Measurements from ENCODE around the gene FBXW11. TPM values are rescaled to one million over a fixed set of nuclear protein-coding genes. Genes with fewer than 3 reads are reported as not detected.
"Not testable (repeated sequence)": the region's sequence is repeated elsewhere in the genome, so short reads cannot be mapped to it uniquely, and the experiment has no call there.

FBXW11 gene
- polyA plus RNA-seq, 1 donor from 2014 or later, result 103 TPM

DNA sequence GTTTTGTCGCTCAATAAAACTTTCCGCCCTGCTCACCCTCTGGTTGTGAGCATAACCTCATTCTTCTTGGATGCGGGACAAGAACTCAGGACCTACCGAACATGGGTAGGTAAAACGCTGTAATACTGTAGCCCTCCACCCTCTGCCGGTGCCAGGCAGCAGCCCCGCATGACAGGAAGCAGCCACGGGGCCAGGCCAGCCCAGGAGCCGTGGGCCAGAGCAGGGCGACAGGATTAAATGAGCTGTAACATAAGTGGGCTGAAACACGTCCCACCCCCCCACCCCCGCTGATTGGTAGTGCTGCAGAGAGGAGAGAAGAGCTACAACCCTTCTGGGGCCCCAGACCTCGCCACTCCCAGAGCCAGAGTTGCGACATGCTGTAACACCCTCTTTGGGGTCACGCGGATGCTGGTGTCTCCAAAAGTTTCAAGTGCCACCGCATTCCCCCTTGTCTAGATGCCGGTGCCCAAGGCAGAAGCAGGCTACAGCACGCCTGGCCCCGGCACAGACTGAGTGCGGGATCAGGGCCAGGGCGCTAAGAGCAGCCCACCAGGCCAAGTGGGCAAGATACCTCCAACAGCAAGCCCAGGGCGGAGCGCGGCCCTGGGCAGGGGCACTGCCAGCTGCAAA is 81.8 kb downstream of the FBXW11 start:
- Histone ChIP-seq H2AFZ (ENCODE audit: low read depth, low read length) (no peak overlapping the region), H3K79me2 (replicated peaks; ENCODE audit: insufficient read depth, low read length) (peaks cover 24% of the 10 kb centered on the region), H3K9ac (ENCODE audit: low read length) (no peak overlapping the region), H4K20me1 (ENCODE audit: insufficient read depth) (no peaks in the 10 kb centered on the region), H3K4me2 (ENCODE audit: low read length) (no peak overlapping the region), H3K9me3 (ENCODE audit: low read length) (no peaks in the 10 kb centered on the region), H3K4me3 (ENCODE audit: low read length) (no peak overlapping the region), H3K36me3 (ENCODE audit: insufficient read depth, low read length) (no peaks in the 10 kb centered on the region), H3K9me2 (ENCODE audit: insufficient read depth, low read length) (no peaks in the 10 kb centered on the region), H3F3A (ENCODE audit: insufficient read depth, low read length, poor library complexity, severe bottlenecking) (no peaks in the 10 kb centered on the region), H3K27ac (ENCODE audit: low read length) (no peak overlapping the region), H3K27me3 (ENCODE audit: insufficient read depth, low read depth, low read length) (no peaks in the 10 kb centered on the region)
- TF ChIP-seq RAD21 (conservative IDR thresholded peaks at IDR 0.05) (no peak), MXI1 (conservative IDR thresholded peaks at IDR 0.05; ENCODE audit: poor library complexity, severe bottlenecking) (no peak), TAF1 (IDR thresholded peaks at IDR 0.05; ENCODE audit: low read depth) (no peak), EZH2 (IDR thresholded peaks at IDR 0.05; ENCODE audit: borderline replicate concordance, insufficient read depth, low read length, poor library complexity, severe bottlenecking) (no peak), SMC3 (conservative IDR thresholded peaks at IDR 0.05; ENCODE audit: poor library complexity) (no peak), POLR2AphosphoS5 (IDR thresholded peaks at IDR 0.05) (no peak), EP300 (conservative IDR thresholded peaks at IDR 0.05; ENCODE audit: poor library complexity, severe bottlenecking) (no peak)
- TF ChIP-seq, protein P1, sequence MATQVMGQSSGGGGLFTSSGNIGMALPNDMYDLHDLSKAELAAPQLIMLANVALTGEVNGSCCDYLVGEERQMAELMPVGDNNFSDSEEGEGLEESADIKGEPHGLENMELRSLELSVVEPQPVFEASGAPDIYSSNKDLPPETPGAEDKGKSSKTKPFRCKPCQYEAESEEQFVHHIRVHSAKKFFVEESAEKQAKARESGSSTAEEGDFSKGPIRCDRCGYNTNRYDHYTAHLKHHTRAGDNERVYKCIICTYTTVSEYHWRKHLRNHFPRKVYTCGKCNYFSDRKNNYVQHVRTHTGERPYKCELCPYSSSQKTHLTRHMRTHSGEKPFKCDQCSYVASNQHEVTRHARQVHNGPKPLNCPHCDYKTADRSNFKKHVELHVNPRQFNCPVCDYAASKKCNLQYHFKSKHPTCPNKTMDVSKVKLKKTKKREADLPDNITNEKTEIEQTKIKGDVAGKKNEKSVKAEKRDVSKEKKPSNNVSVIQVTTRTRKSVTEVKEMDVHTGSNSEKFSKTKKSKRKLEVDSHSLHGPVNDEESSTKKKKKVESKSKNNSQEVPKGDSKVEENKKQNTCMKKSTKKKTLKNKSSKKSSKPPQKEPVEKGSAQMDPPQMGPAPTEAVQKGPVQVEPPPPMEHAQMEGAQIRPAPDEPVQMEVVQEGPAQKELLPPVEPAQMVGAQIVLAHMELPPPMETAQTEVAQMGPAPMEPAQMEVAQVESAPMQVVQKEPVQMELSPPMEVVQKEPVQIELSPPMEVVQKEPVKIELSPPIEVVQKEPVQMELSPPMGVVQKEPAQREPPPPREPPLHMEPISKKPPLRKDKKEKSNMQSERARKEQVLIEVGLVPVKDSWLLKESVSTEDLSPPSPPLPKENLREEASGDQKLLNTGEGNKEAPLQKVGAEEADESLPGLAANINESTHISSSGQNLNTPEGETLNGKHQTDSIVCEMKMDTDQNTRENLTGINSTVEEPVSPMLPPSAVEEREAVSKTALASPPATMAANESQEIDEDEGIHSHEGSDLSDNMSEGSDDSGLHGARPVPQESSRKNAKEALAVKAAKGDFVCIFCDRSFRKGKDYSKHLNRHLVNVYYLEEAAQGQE (IDR thresholded peaks at IDR 0.05; ENCODE audit: borderline replicate concordance), result no peak
- TF ChIP-seq, protein P2, sequence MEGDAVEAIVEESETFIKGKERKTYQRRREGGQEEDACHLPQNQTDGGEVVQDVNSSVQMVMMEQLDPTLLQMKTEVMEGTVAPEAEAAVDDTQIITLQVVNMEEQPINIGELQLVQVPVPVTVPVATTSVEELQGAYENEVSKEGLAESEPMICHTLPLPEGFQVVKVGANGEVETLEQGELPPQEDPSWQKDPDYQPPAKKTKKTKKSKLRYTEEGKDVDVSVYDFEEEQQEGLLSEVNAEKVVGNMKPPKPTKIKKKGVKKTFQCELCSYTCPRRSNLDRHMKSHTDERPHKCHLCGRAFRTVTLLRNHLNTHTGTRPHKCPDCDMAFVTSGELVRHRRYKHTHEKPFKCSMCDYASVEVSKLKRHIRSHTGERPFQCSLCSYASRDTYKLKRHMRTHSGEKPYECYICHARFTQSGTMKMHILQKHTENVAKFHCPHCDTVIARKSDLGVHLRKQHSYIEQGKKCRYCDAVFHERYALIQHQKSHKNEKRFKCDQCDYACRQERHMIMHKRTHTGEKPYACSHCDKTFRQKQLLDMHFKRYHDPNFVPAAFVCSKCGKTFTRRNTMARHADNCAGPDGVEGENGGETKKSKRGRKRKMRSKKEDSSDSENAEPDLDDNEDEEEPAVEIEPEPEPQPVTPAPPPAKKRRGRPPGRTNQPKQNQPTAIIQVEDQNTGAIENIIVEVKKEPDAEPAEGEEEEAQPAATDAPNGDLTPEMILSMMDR (IDR thresholded peaks at IDR 0.05; ENCODE audit: poor library complexity, severe bottlenecking), result no peak

- TF ChIP-seq, protein P1 (IDR thresholded peaks at IDR 0.05; ENCODE audit: borderline replicate concordance), result no peak
- no peak overlapping the region for H3K4me3 ChIP-seq (ENCODE audit: low read length)
- no peaks in the 10 kb centered on the region for H3K27me3 ChIP-seq (ENCODE audit: insufficient read depth, low read depth, low read length)
- no peaks in the 10 kb centered on the region for H3K9me2 ChIP-seq (ENCODE audit: insufficient read depth, low read length)
- no peak overlapping the region for H2AFZ ChIP-seq (ENCODE audit: low read depth, low read length)
- H3K36me3 ChIP-seq (ENCODE audit: insufficient read depth, low read length), result no peaks in the 10 kb centered on the region
- no peak overlapping the region for H3K9ac ChIP-seq (ENCODE audit: low read length)
- H3K4me2 ChIP-seq (ENCODE audit: low read length), result no peak overlapping the region
- H3K79me2 ChIP-seq (replicated peaks; ENCODE audit: insufficient read depth, low read length), result peaks cover 22% of the 10 kb centered on the region
- H3F3A ChIP-seq (ENCODE audit: insufficient read depth, low read length, poor library complexity, severe bottlenecking), result no peaks in the 10 kb centered on the region
- no peak overlapping the region for H3K27ac ChIP-seq (ENCODE audit: low read length)
- no peaks in the 10 kb centered on the region for H3K9me3 ChIP-seq (ENCODE audit: low read length)
- H4K20me1 ChIP-seq (ENCODE audit: insufficient read depth), result no peaks in the 10 kb centered on the region
Observed at GRCh38 chr5:171920765-171921391, 85.6 kb downstream of the FBXW11 start.

DNA sequence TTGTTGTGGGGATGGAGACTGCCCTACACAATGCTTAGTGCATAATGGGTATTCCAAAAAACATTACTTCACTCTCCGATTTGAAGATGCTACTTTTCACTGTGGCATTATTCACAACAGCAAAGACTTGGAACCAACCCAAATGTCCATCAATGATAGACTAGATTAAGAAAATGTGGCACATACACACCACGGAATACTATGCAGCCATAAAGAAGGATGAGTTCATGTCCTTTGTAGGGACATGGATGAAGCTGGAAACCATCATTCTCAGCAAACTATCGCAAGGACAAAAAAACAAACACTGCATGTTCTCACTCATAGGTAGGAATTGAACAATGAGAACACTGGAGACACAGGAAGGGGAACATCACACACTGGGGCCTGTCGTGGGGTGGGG is 90.7 kb downstream of the FBXW11 start:
- H3K9ac ChIP-seq (ENCODE audit: low read length); H3K4me3 ChIP-seq (ENCODE audit: low read length); H3K4me2 ChIP-seq (ENCODE audit: low read length); H2AFZ ChIP-seq (ENCODE audit: low read depth, low read length); H3K9me3 ChIP-seq (ENCODE audit: low read length); H3F3A ChIP-seq (ENCODE audit: insufficient read depth, low read length, poor library complexity, severe bottlenecking); H4K20me1 ChIP-seq (ENCODE audit: insufficient read depth); H3K36me3 ChIP-seq (ENCODE audit: insufficient read depth, low read length); H3K27me3 ChIP-seq (ENCODE audit: insufficient read depth, low read depth, low read length); H3K27ac ChIP-seq (ENCODE audit: low read length); H3K9me2 ChIP-seq (ENCODE audit: insufficient read depth, low read length): not testable (repeated sequence)
- H3K79me2 ChIP-seq (replicated peaks; ENCODE audit: insufficient read depth, low read length), result peaks cover 18% of the 10 kb centered on the region
